GM18951 (cell line): ENCODE data around the gene CRLF3.
"Not testable (repeated sequence)": the region's sequence is repeated elsewhere in the genome, so short reads cannot be mapped to it uniquely, and the experiment has no call there.

ENCODE experiments used
- POLR2A ChIP-seq: IDR thresholded peaks from 4 replicates; pipeline ENCODE4 v1.6.1; 2011; ENCODE audit warnings: mild to moderate bottlenecking; ENCODE audit not compliant: insufficient read length, insufficient read depth; ENCODE audit errors: extremely low read depth
- in situ Hi-C: fragments of 300-500 bp; cut with MboI; formaldehyde crosslinking; loops from one replicate; pipeline ENCODE4 v1.12.0; 2022; ENCODE audit warnings: low sequenced_read_pairs, mixed read lengths, inconsistent platforms; ENCODE audit not compliant: unreplicated experiment

The CRLF3 gene

DNA sequence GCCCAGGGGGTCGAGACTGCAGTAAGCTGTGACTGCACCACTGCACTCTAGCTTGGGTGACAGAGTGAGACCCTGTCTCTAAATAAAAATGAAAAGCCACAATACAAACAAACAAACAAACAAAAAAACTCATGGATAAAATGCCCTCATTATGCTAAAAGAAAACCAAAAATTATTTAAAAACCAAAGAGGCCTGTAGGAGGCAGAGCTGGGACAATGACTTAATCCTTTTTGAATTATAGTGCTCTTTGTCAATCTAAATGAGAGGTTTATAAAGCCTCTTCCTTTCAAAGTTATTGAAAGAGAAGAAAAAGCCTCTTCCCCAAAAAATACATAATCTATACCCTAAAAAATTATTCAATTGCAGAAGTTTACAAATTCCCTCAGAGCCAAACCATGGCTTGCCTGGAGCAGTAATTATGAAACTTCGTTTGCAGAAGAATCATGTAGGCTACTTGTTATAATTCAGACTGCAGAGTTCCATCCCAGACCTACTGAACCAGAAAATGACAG lies 18.5 kb downstream of the CRLF3 start:
- in situ Hi-C loops: no loop called here
- TF ChIP-seq POLR2A: no peak

DNA sequence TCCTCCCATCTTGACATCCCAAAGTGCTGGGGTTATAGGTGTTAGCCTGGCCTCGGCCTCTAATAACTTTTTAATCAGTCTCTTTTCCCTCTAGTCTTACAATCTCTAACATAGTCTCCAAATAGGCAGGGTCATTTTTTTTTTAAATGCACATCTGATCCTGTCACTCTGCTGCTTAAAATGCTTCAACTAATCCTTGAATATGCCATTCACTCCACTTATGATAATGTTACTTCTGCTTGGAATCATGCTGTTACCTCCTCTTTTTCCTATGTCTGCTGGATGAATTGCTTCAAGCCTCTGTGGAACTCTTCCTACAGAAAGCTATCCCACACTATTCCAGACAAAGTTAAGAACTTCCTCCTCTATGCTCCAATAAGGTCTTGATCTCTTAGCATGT lies 22.8 kb downstream of the CRLF3 start:
- in situ Hi-C loops: no loop called here
- no peak for TF ChIP-seq POLR2A

DNA sequence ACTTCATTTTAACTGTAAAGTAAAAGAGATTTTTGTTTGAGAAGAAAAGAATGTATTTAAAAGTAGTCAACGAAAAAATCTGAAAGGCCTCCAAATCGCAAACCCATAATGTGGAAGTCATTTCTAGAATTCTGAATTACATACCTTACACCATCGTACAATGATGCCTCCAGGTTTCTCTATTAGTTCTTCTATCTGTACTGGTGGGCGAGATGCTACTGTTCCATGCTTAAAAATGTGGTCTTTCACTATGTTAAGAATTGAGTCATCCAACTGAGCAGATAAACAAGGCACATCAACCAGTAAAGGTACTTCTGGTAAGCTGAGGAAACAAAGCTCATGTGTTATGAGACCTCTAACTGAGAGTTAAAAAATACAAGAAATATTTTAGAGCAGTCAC lies 28.5 kb downstream of the CRLF3 start:
- TF ChIP-seq POLR2A: no peak
- in situ Hi-C loops: no loop called here

DNA sequence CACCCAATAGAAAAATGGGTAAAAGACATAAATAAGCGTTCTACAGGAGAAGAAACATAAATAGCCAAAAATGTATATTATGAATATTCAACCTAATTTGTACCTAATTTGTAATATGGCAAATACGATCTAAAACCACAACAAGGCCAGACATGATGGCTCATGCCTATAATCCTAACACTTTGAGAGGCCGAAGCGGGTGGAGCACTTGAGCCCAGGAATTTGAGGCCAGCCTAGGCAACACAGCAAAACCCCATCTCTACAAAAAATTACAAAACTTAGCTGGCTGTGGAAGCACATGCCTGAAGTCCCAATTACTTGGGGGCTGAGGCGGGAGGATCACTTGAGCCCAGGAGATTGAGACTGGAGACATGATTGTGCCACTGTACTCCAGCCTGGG lies 30.1 kb downstream of the CRLF3 start:
- no peak for TF ChIP-seq POLR2A
- in situ Hi-C loops: no loop called here

DNA sequence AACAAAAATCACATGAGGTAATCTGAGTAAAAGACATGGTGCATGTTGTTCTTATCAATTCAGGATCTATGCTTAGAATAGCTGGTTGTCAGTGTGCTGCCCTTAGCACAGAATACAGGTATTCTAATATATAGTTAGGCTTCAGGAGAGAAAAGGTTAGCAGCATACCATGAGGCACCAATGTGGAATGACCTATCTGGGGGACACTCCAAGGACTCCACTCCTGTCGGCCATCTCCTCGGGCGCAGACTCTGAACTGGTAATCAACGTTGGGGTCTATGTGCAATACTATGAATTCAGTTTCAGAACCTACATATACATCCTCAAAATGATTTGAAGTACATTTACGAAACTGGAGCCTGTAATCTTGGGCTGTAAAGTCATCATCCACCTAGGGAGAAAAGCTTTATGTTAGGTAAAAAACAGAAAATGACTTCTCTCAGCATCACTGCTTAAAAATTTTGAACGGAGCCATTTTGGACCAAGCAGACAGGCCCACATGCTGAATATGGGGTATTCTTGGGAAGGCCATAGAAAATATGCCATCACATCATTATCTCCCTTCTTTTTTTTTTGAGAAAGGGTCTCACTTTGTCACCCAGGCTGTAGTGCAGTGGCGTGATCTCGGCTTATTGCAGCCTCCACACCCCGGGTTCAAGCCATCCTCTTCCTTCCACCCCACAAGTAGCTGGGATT lies 31.1 kb downstream of the CRLF3 start:
- no peak for TF ChIP-seq POLR2A
- in situ Hi-C loops: no loop called here

DNA sequence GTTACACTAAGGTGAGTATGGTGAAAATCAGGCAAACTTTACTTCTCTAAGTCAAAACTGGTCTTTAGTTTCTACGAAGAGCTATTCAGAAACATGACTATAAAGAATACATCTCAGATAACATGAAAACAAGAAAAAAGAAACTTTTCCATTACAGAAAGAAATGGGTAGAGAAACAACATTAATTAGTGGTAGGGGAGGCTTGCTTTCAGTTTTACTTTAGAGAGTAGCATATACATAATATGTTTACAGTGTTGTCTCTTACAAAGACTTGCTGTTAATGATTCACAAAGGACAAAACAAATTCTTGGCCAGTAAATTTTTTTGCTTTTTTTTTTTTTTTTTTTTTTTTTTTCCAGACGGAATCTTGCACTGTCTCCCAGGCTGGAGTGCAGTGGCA lies 34.2 kb downstream of the CRLF3 start:
- TF ChIP-seq POLR2A: no peak
- in situ Hi-C loops: no loop called here

DNA sequence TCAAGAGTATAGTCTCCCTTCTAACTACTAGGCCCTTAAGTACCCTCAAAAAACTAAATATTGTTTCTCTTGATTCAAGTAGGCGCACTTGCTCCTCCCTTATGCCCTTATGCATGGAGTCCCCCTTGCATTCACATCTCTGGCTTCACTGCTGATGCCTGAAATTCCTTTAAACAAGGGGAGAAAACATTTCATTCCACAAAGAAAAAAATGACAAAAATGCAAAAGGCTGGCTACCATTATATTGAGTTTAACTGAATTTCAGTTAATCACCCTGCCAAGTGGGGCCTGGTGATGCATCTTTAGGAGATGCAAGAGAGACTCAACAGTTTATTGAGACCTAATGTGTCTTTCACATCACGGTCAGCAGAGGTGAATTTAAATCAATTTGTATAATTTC lies 35.6 kb downstream of the CRLF3 start:
- in situ Hi-C loops: no loop called here
- TF ChIP-seq POLR2A: no peak

DNA sequence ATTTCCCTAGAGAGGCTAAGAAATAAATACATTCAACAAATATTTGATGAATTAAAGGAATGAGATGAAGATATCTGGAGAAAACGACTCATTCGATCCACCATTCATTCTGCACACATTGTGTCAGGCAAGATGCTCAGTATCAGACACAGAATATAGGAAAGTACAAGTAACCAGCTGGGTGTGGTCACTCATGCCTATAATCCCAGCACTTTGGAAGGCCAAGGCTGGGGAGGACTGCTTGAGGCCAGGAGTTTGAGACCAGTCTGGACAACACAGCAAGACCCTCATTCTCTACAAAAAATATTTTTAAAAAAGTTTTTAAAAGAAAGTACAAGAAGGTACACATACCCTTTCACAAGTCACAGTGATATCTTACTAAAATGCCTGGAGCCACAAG lies 42.3 kb downstream of the CRLF3 start:
- TF ChIP-seq POLR2A: no peak
- in situ Hi-C loops: no loop called here

DNA sequence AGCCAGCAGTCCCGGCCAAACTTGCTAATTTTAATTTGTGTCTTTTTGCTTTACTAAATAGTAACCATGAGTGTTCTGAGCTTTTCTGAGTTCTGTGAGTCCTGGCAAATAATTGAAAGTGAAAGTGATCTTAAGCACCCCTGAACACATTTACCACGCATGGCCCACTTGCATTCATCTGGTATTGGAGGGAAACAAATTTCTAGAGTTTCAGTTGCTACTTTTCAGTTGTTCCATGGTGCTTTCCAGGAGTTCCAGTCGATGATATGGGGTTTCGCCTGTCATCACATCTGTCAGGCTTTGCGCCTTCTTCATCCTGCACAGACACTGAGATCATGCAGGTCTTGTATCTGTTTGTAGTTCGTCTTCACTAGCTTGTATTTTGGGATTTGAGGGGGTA lies 44.1 kb downstream of the CRLF3 start:
- in situ Hi-C loops: no loop called here
- no peak for TF ChIP-seq POLR2A

DNA sequence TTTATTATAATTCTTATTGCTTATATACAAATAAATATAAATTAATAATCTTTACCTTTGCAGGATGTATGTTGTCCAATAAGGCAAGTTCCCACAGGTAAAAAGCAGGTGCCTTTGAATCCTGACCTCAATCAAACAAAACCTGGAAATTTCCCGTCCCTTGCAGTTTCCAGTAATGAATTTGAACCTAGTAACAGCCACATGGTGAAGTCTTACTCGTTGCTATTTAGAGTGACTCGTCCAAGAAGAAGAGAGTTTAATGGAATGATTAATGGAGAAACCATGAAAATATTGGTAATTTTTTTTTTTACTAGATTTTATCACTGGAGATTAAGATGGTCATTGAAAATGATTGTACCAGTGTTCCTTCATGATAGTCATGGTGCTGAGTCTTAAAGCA lies 55.7 kb downstream of the CRLF3 start:
- in situ Hi-C loops: not testable (repeated sequence)

DNA sequence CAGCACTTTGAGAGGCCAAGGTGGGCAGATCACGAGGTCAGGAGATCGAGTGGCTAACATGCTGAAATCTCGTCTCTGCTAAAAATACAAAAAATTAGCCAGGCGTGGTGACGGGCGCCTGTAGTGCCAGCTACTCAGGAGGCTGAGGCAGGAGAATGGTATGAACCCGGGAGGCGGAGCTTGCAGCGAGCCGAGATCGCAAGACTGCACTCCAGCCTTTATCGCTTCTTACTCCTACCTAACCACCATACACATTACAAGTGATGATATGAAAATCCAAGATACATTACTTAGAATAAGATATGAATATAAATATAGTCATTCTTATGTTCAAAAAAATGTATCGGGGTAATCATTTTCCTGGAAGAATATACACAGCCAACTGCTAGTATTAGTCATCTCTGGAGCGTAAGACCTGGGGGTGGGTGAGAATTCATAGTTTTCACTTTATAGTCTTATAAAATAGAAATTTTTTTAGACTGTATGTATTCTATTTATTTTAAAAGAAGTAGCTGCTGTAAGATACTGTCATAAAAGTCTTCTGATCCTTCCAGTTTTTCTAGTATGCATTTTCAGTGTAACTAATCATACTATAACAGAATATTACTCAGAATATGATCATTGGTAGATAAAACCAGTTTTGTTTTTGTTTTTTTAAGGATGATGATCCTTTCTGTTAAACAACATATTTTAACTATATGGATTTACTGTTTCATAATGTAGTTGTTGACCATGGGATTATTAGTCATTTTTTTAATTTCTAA lies 56.7 kb downstream of the CRLF3 start:
- in situ Hi-C loops: not testable (repeated sequence)

DNA sequence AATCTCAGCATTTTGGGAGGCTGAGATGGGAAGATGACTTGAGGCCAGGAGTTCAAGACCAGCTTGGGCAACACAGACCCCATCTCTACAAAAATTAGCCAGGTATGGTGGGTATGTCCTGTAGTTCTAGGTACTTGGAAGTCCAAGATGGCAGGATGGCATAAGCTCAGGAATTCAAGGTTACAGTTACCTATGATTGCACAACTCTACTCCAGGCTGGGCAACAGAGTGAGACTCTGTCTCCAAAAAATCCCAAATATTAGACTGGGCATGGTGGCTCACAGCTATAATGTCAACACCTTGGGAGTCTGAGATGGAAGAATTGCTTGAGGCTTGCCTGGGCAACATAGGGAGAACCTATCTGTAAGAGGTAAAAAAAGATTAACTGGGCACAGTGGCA lies 63.4 kb downstream of the CRLF3 start:
- in situ Hi-C loops: no loop called here
- no peak for TF ChIP-seq POLR2A

DNA sequence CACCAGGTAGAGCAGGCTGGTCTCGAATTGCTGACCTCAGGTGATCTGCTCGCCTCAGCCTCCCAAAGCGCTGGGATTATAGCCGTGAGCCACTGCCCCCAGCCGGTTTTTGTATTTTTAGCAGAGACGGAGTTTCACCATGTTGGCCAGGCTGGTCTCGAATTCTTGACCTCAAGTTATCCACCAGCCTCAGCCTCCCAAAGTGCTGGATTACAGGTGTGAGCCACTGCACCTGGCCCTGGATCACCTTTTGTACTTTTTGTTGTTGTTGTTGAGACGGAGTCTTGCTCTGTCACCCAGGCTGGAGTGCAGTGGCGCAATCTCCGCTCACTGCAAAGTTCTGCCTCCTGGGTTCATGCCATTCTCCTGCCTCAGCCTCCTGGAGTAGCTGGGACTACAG lies 71.2 kb downstream of the CRLF3 start:
- in situ Hi-C loops: not testable (repeated sequence)

DNA sequence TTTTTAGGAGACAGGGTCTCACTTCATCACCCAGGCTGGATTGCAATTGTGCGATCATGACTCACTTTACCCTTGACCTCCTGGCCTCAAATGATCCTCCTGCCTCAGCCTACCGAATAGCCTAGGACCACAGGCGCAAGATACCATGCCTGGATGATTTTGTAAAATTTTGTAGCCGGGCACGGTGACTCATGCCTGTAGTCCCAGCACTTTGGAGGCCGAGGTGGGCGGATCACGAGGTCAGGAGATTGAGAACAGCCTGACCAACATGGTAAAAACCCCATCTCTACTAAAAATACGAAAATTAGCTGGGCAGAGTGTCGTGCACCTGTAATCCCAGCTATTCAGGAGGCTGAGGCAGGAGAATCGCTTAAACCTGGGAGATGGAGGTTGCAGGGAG lies 73.5 kb downstream of the CRLF3 start:
- in situ Hi-C loops: not testable (repeated sequence)

DNA sequence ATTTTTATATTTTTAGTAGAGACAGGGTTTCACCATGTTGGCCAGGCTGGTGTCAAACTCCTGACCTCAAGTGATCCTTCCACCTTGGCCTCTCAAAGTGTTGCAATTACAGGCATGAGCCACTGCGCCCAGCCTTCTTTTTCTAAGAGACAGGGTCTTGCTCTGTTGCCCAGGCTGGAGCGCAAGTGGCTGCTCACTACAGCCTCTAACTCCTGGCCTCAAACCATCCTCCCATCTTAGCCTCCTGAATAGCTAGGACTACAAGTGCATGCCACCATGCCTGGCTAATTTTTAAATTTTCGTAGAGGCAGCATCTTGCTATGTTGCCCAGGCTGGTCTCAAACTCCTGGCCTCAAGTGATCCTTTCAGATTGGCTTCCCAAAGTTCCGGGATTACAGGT lies 76.9 kb downstream of the CRLF3 start:
- in situ Hi-C loops: not testable (repeated sequence)

DNA sequence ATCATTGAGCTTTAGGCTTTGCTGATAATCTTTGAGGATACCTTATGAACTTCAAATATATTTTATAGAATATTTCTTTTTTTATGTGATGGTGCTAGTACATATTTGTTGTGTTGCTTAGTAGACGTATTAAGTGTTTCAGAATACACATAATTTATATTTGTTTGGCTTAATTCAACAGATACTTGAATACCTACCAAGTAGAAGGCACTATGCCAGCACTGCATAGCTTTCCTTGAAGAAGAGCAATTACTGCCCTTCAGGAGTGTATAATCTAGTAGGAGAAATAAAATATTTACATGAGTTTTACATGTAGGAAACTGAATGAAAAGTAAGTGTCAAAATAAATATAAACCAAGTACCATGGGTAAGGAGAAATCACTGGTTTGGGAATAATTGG lies 81.8 kb downstream of the CRLF3 start:
- in situ Hi-C loops: not testable (repeated sequence)

DNA sequence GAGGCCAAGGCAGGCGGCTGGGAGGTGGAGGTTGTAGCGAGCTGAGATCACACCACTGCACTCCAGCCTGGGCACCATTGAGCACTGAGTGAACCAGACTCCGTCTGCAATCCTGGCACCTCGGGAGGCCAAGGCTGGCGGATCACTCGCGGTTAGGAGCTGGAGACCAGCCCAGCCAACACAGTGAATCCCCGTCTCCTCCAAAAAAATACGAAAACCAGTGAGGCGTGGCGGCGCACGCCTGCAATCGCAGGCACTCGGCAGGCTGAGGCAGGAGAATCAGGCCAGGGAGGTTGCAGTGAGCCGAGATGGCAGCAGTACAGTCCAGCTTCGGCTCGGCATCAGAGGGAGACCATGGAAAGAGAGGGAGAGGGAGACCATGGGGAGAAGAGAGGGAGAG lies 88.1 kb downstream of the CRLF3 start:
- in situ Hi-C loops: not testable (repeated sequence)

DNA sequence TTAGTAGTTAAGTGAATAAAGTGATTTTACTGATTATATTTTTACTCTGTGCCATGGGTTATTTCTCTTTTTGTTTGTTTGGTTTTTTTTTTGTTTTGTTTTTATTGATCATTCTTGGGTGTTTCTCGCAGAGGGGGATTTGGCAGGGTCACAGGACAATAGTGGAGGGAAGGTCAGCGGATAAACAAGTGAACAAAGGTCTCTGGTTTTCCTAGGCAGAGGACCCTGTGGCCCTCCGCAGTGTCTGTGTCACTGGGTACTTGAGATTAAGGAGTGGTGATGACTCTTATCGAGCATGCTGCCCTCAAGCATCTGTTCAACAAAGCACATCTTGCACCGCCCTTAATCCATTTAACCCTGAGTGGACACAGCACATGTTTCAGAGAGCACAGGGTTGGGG lies 88.8 kb downstream of the CRLF3 start:
- in situ Hi-C loops: not testable (repeated sequence)

DNA sequence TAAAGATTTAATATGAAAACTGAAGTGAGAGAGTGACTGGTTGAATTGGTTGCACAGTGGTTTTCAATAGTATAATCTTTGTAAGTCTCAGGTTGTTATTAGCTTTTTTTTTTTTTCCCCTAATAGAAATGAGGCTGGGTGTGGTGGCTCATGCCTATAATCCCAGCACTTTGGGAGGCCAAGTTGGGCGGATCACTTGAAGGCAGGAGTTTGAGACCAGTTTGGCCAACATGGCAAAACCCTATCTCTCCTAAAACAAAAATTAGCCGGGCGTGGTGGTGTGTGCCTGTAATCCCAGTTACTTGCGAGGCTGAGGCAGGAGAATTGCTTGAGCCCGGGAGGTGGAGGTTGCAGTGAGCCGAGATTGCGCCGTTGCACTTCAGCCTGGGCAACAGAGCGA lies 89.3 kb downstream of the CRLF3 start:
- in situ Hi-C loops: not testable (repeated sequence)

DNA sequence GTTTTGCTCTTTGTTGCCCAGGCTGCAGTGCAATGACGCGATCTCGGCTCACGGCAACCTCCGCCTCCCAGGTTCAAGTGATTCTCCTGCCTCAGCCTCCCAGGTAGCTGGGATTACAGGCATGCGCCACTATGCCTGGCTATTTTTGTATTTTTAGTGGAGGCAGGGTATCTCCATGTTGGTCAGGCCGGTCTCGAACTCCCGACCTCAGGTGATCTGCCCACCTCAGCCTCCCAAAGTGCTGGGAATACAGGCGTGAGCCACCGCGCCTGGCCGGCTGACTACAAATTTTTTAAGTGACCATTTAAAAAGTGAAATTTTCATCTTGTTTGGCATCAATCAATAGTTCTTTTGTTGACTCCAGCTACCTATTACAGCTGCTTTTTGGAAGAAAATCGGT lies 90.3 kb downstream of the CRLF3 start:
- in situ Hi-C loops: loop anchor here (5.0 kb wide), 1 partner anchor 1203 kb away; the partner anchor contains the start of gene SUZ12
